Stomach smooth muscle (tissue), 2 donors: Measurements from ENCODE around the gene UIMC1.

Source experiments
- H3K27ac ChIP-seq: one replicate; pipeline ENCODE4 v1.7.0; 2013; ENCODE audit warnings: mild to moderate bottlenecking, low read length, inconsistent platforms
- H3K27me3 ChIP-seq, 2 donors: one replicate each; pipeline ENCODE4 v1.7.0; 2013; ENCODE audit warnings: low read length in 2 of 2; ENCODE audit not compliant: insufficient read depth in 2 of 2, control insufficient read depth in 1 of 2
- H3K36me3 ChIP-seq, 2 donors: one replicate each; pipeline ENCODE4 v1.7.0; 2013; ENCODE audit warnings: low read length in 2 of 2; ENCODE audit not compliant: control insufficient read depth in 2 of 2, insufficient read depth in 2 of 2
- H3K4me1 ChIP-seq: one replicate; pipeline ENCODE4 v1.7.0; 2013; ENCODE audit warnings: low read length; ENCODE audit not compliant: control insufficient read depth, insufficient read depth
- H3K4me3 ChIP-seq, 2 donors: one replicate each; pipeline ENCODE4 v1.7.0; 2013; ENCODE audit warnings: low read length in 2 of 2
- H3K9ac ChIP-seq, 2 donors: one replicate each; pipeline ENCODE4 v1.7.0; 2013; ENCODE audit warnings: low read length in 2 of 2, mild to moderate bottlenecking in 1 of 2
- H3K9me3 ChIP-seq, 2 donors: one replicate each; pipeline ENCODE4 v1.7.0; 2013; ENCODE audit warnings: low read length in 2 of 2; ENCODE audit not compliant: control insufficient read depth in 2 of 2
- donor health status: healthy.
- donor health status: Pancreatic carcinoma.

Gene UIMC1

GRCh38 chr5:176870110-176870591, 136.4 kb downstream of the UIMC1 start:
- H3K4me1 ChIP-seq, result no peaks in the 10 kb centered on the region
- peaks cover 16 to 19% of the 10 kb centered on the region in 2 donors for H3K27me3 ChIP-seq

GRCh38 chr5:176869501-176870109, 137.0 kb downstream of the UIMC1 start:
- Histone ChIP-seq H3K4me3 (no peak overlapping the region), H3K4me1 (no peaks in the 10 kb centered on the region), H3K36me3 (no peaks in the 10 kb centered on the region), H3K27me3 (peaks cover 17 to 19% of the 10 kb centered on the region in 2 donors), H3K9me3 (no peaks in the 10 kb centered on the region), H3K9ac (no peak overlapping the region), H3K27ac (no peak overlapping the region)

More at GRCh38 chr5:176870110-176870591, 136.4 kb downstream of the UIMC1 start:
- H3K9ac ChIP-seq, result no peak overlapping the region
- H3K9me3 ChIP-seq, result no peaks in the 10 kb centered on the region
- no peak overlapping the region for H3K27ac ChIP-seq
- H3K36me3 ChIP-seq, result no peaks in the 10 kb centered on the region
- H3K4me3 ChIP-seq, result no peak overlapping the region

GRCh38 chr5:176868731-176869130, 137.8 kb downstream of the UIMC1 start:
- Histone ChIP-seq H3K27ac (no peak overlapping the region), H3K36me3 (no peaks in the 10 kb centered on the region), H3K9ac (no peak overlapping the region), H3K4me1 (no peaks in the 10 kb centered on the region), H3K27me3 (peaks cover 19 to 22% of the 10 kb centered on the region in 2 donors), H3K4me3 (no peak overlapping the region), H3K9me3 (no peaks in the 10 kb centered on the region)

GRCh38 chr5:176868126-176868525, 138.5 kb downstream of the UIMC1 start:
- no peak overlapping the region for H3K4me3 ChIP-seq
- no peaks in the 10 kb centered on the region for H3K36me3 ChIP-seq

GRCh38 chr5:176866707-176867310, 139.8 kb downstream of the UIMC1 start:
- peaks cover 30 to 32% of the 10 kb centered on the region in 2 donors for H3K27me3 ChIP-seq
- no peak overlapping the region for H3K9ac ChIP-seq
- no peaks in the 10 kb centered on the region for H3K9me3 ChIP-seq
- no peak overlapping the region for H3K4me3 ChIP-seq
- H3K27ac ChIP-seq, result no peak overlapping the region
- no peaks in the 10 kb centered on the region for H3K4me1 ChIP-seq
- no peaks in the 10 kb centered on the region for H3K36me3 ChIP-seq

More at GRCh38 chr5:176868126-176868525, 138.5 kb downstream of the UIMC1 start:
- Histone ChIP-seq H3K9ac (no peak overlapping the region), H3K27ac (no peak overlapping the region), H3K9me3 (no peaks in the 10 kb centered on the region), H3K27me3 (peaks cover 20 to 22% of the 10 kb centered on the region in 2 donors), H3K4me1 (no peaks in the 10 kb centered on the region)

- Histone ChIP-seq H3K9me3 (no peaks in the 10 kb centered on the region), H3K36me3 (no peaks in the 10 kb centered on the region), H3K27ac (no peak overlapping the region), H3K4me1 (no peaks in the 10 kb centered on the region), H3K4me3 (no peak overlapping the region), H3K27me3 (peaks cover 36% of the 10 kb centered on the region in 2 donors), H3K9ac (no peak overlapping the region)
Measured at GRCh38 chr5:176865964-176866363, 140.6 kb downstream of the UIMC1 start.

GRCh38 chr5:176864755-176865154, 141.8 kb downstream of the UIMC1 start:
- Histone ChIP-seq H3K4me1 (no peaks in the 10 kb centered on the region), H3K36me3 (no peaks in the 10 kb centered on the region), H3K4me3 (no peak overlapping the region), H3K27ac (no peak overlapping the region), H3K9me3 (no peaks in the 10 kb centered on the region), H3K9ac (no peak overlapping the region), H3K27me3 (peaks cover 36 to 43% of the 10 kb centered on the region in 2 donors)

- Histone ChIP-seq H3K36me3 (no peaks in the 10 kb centered on the region), H3K4me1 (no peaks in the 10 kb centered on the region), H3K27me3 (peaks cover 36 to 43% of the 10 kb centered on the region in 2 donors), H3K9me3 (no peaks in the 10 kb centered on the region), H3K4me3 (no peak overlapping the region), H3K9ac (no peak overlapping the region), H3K27ac (no peak overlapping the region)
Measured at GRCh38 chr5:176863765-176864098, 142.8 kb downstream of the UIMC1 start.

- Histone ChIP-seq H3K27ac (no peak overlapping the region), H3K36me3 (no peaks in the 10 kb centered on the region), H3K4me3 (no peak overlapping the region), H3K27me3 (peaks cover 36 to 41% of the 10 kb centered on the region in 2 donors), H3K9me3 (no peaks in the 10 kb centered on the region), H3K9ac (no peak overlapping the region), H3K4me1 (no peaks in the 10 kb centered on the region)
Measured at GRCh38 chr5:176863041-176863764, 143.4 kb downstream of the UIMC1 start.

- H3K27me3 ChIP-seq, result peaks cover 31 to 43% of the 10 kb centered on the region in 2 donors
- no peak overlapping the region for H3K9ac ChIP-seq
- no peak overlapping the region for H3K4me3 ChIP-seq
- no peak overlapping the region for H3K27ac ChIP-seq
- no peaks in the 10 kb centered on the region for H3K9me3 ChIP-seq
- H3K36me3 ChIP-seq, result no peaks in the 10 kb centered on the region
- no peaks in the 10 kb centered on the region for H3K4me1 ChIP-seq
Measured at GRCh38 chr5:176862330-176862995, 144.1 kb downstream of the UIMC1 start.
